Measurements from ENCODE around the gene TIMP3.

TIMP3 gene

DNA sequence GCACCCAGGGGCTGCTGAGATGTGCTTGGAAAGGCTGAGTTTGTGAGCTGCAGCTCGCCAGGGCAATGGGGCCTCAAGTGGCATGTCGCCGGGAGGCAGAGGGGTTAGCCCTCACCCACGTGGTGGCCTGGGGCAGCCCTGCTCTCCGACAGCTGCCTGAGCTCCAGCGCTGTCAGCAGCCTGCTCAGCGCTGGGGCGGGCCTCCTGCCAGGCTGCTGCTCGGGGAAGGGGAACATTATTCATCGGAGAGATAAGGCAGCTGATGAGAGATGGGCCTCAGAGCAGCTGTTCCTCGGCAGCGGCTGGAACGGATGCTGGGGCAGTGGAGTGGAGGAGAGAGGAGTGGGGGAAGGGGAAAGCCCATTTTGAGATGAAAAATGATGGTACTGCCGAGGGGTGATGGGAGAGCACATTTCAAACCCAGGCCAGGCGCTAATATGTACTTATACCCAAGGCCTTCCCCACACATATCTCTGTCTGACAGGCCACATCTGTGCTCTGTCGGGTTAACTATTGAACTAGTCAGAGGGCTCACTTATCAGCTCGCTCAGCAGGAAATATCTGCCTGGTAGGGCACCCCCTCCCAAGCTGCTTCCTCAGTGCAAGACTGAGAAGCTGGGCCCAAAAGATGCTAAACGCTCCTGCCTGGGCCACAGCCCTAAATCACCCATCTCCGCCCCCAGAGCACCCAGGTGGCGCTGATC, 79.5 kb downstream of the TIMP3 start:
- no peak overlapping the region for H3K4me3 ChIP-seq (ENCODE audit: low read length)
- no peak for DNase-seq (ENCODE audit: low read depth)
- TF ChIP-seq CTCF (conservative IDR thresholded peaks at IDR 0.05; ENCODE audit: low read depth, low read length) = no peak

DNA sequence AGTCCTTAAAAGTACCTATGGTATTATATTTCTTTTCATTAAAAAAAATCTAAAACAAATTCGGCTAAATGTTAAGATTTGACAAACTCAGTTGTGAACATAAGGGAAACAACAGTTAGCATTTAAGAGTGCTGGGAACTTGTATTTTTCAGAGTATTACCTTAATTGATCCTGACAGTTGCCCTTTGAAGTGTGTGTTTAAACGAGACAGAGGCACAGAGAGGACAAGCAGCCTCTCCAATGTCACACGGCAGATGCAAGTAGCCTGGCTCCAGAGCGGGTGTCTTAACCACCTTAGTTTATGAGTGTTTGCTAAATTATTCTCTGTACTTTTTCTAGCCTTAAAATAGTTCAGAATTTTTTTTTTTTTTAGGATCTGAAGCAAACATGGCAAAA, 80.9 kb downstream of the TIMP3 start:
- TF ChIP-seq CTCF (conservative IDR thresholded peaks at IDR 0.05; ENCODE audit: low read depth, low read length) = no peak
- H3K4me3 ChIP-seq (ENCODE audit: low read length) = no peak overlapping the region
- no peak for DNase-seq (ENCODE audit: low read depth)

DNA sequence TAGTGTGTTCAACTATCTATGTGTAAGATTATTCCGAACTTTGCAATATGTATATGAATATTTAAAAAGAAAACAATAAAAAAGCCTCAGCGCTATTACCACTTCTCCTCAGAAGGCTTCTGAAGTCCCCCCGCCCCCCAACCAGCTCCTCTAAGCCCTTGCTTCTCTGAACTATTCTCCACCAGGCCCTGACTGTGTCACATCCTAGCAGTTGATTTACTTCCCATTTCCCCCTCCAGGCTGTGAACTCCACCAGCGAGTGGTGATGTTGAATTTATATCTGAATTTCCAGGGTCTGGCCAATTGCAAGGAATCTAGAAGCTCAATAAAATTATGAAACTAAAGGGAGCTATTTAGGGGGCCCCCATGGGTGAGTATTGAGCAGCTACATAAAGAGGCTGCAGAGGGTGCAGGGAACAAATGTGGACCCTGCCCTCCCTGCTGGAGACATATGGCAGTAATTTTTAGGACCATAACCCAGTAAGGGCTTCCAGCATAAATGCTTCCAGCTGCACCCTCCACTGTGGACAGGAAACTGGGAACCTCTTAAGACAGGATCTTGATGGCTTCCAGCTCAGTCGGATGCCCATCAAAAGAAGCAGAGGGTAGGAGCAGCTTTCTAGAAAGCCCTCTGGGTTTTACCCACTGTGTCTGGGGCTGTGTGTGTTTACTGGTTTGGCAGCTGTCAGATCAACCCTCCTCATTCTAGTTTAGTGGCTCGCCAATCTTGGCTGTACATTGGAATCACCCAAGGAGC, 81.4 kb downstream of the TIMP3 start:
- H3K4me3 ChIP-seq (ENCODE audit: low read length) = no peak overlapping the region
- no peak for DNase-seq (ENCODE audit: low read depth)
- no peak for TF ChIP-seq CTCF (conservative IDR thresholded peaks at IDR 0.05; ENCODE audit: low read depth, low read length)

GRCh38 chr22:32887324-32887980, 85.9 kb downstream of the TIMP3 start:
- DNase-seq (ENCODE audit: low read depth) = no peak
- H3K4me3 ChIP-seq (ENCODE audit: low read length) = no peak overlapping the region
- TF ChIP-seq CTCF (conservative IDR thresholded peaks at IDR 0.05; ENCODE audit: low read depth, low read length) = no peak

GRCh38 chr22:32888976-32889375, 87.5 kb downstream of the TIMP3 start:
- DNase-seq (ENCODE audit: low read depth) = no peak
- no peak overlapping the region for H3K4me3 ChIP-seq (ENCODE audit: low read length)
- TF ChIP-seq CTCF (conservative IDR thresholded peaks at IDR 0.05; ENCODE audit: low read depth, low read length) = no peak

- no peak overlapping the region for H3K4me3 ChIP-seq (ENCODE audit: low read length)
- no peak for DNase-seq (ENCODE audit: low read depth)
- no peak for TF ChIP-seq CTCF (conservative IDR thresholded peaks at IDR 0.05; ENCODE audit: low read depth, low read length)
These were observed 95.4 kb downstream of the TIMP3 start for GRCh38 chr22:32896891-32897290.
